GM23338 (cell line): ENCODE data around the gene PPIF. TPM values are rescaled to one million over a fixed set of nuclear protein-coding genes. Genes with fewer than 3 reads are reported as not detected.

Source experiments
- ATAC-seq: fragments of 200-7000 bp; cut with Tn5 transposase; 3 replicates; pipeline ENCODE4 v1.9.1; 2020
- DNase-seq: peaks from one replicate; pipeline ENCODE4 v3.0.0-alpha.2; 2015; ENCODE audit warnings: low spot score
- H2AFZ ChIP-seq: fragments of 200-600 bp; sonication (generic); 2 replicates; pipeline ENCODE4 v1.8.0; 2016; ENCODE audit warnings: antibody characterized with exemption, mild to moderate bottlenecking, moderate library complexity
- H3F3A ChIP-seq: fragments of 200-600 bp; sonication (generic); replicated peaks from 2 replicates; pipeline ENCODE4 v1.8.0; 2017; ENCODE audit warnings: antibody characterized with exemption, mixed run types, low read depth
- H3K27ac ChIP-seq: fragments of 200-600 bp; sonication (generic); 2 replicates; pipeline ENCODE4 v1.6.1; 2016; ENCODE audit warnings: low read depth
- H3K27me3 ChIP-seq: fragments of 200-600 bp; sonication (generic); 2 replicates; pipeline ENCODE4 v1.8.0; 2016; ENCODE audit warnings: mild to moderate bottlenecking, mixed run types, moderate library complexity; ENCODE audit not compliant: insufficient read depth
- H3K36me3 ChIP-seq: fragments of 200-600 bp; sonication (generic); 2 replicates; pipeline ENCODE4 v1.8.0; 2016; ENCODE audit warnings: mild to moderate bottlenecking; ENCODE audit not compliant: insufficient read depth
- H3K4me1 ChIP-seq: fragments of 200-600 bp; sonication (generic); 2 replicates; pipeline ENCODE4 v1.8.0; 2016; ENCODE audit warnings: mild to moderate bottlenecking, moderate library complexity; ENCODE audit not compliant: insufficient read depth
- H3K4me2 ChIP-seq: fragments of 200-600 bp; sonication (generic); 2 replicates; pipeline ENCODE4 v1.7.1; 2017; ENCODE audit warnings: mixed run types
- H3K4me3 ChIP-seq: fragments of 200-600 bp; sonication (generic); 2 replicates; pipeline ENCODE4 v1.6.1; 2016; ENCODE audit warnings: mixed run types
- H3K79me2 ChIP-seq: fragments of 200-600 bp; sonication (generic); replicated peaks from 2 replicates; pipeline ENCODE4 v1.8.0; 2017; ENCODE audit warnings: mild to moderate bottlenecking; ENCODE audit not compliant: insufficient read depth
- H3K9me2 ChIP-seq: fragments of 200-600 bp; sonication (generic); 2 replicates; pipeline ENCODE4 v1.8.0; 2017; ENCODE audit not compliant: insufficient read depth
- H4K20me1 ChIP-seq: fragments of 200-600 bp; sonication (generic); replicated peaks from 2 replicates; pipeline ENCODE4 v1.8.0; 2017; ENCODE audit warnings: mild to moderate bottlenecking; ENCODE audit not compliant: insufficient read depth
- H3K27ac Mint-ChIP-seq: 2 replicates; pipeline ENCODE4 v1.8.0; 2020; ENCODE audit warnings: inconsistent platforms, mild to moderate bottlenecking, moderate library complexity, mixed read lengths
- H3K27me3 Mint-ChIP-seq: 3 replicates; pipeline ENCODE4 v1.8.0; 2022; ENCODE audit warnings: low read depth, mild to moderate bottlenecking, moderate library complexity, mixed read lengths, inconsistent platforms; ENCODE audit not compliant: insufficient read depth, poor library complexity
- H3K36me3 Mint-ChIP-seq: 3 replicates; pipeline ENCODE4 v1.8.0; 2021; ENCODE audit warnings: low read depth, mild to moderate bottlenecking, inconsistent platforms, moderate library complexity, mixed read lengths
- H3K4me1 Mint-ChIP-seq: 3 replicates; pipeline ENCODE4 v1.8.0; 2020; ENCODE audit warnings: mild to moderate bottlenecking, inconsistent platforms, mixed read lengths
- H3K4me3 Mint-ChIP-seq: 3 replicates; pipeline ENCODE4 v1.8.0; 2021; ENCODE audit warnings: moderate library complexity, mild to moderate bottlenecking, inconsistent platforms, mixed read lengths
- H3K9me3 Mint-ChIP-seq: 3 replicates; pipeline ENCODE4 v1.8.0; 2020; ENCODE audit warnings: moderate library complexity, mild to moderate bottlenecking, inconsistent platforms, mixed read lengths
- EZH2 ChIP-seq: fragments of 200-600 bp; sonication (generic); IDR thresholded peaks from one replicate; pipeline ENCODE4 v1.8.0; 2017; ENCODE audit warnings: antibody characterized with exemption, mild to moderate bottlenecking, low read depth; ENCODE audit not compliant: unreplicated experiment
- EZH2phosphoT487 ChIP-seq: fragments of 200-600 bp; sonication (generic); IDR thresholded peaks from one replicate; pipeline ENCODE4 v1.8.1; 2018; ENCODE audit warnings: antibody characterized with exemption; ENCODE audit not compliant: unreplicated experiment
- JUNB ChIP-seq: IDR thresholded peaks from one replicate; pipeline ENCODE4 v1.6.1; 2016; ENCODE audit warnings: antibody characterized with exemption; ENCODE audit not compliant: unreplicated experiment
- NANOG ChIP-seq: IDR thresholded peaks from 2 replicates; pipeline ENCODE4 v1.6.1; 2016; ENCODE audit warnings: antibody characterized with exemption, borderline replicate concordance
- POLR2AphosphoS5 ChIP-seq: IDR thresholded peaks from 2 replicates; pipeline ENCODE4 v1.6.1; 2016; ENCODE audit warnings: antibody characterized with exemption, low read depth
- STAT1 ChIP-seq: IDR thresholded peaks from one replicate; pipeline ENCODE4 v1.6.1; 2016; ENCODE audit warnings: antibody characterized with exemption; ENCODE audit not compliant: unreplicated experiment
- ZNF114 ChIP-seq: fragments of 250-450 bp; sonication (Bioruptor Pico); IDR thresholded peaks from 2 replicates; pipeline ENCODE4 v1.5.0; 2020; ENCODE audit warnings: mild to moderate bottlenecking, moderate library complexity
- ZNF331 ChIP-seq: fragments of 250-450 bp; sonication (Bioruptor Pico); IDR thresholded peaks from 2 replicates; pipeline ENCODE4 v1.5.0; 2020; ENCODE audit warnings: low read depth, mild to moderate bottlenecking, moderate library complexity
- polyA plus RNA-seq: library from polyadenylated mRNA; unstranded; fragments of >200 nt; fragmentation: Nextera tagmentation; extraction: Ambion mirVana; gene quantifications from 2 replicates; pipeline ENCODE4 v1.2.1, GENCODE V29; 2016
- total RNA-seq: library from RNA; depleted of rRNA; stranded (reverse); fragments of >200 nt; shearing (Covaris generic); gene quantifications from 2 replicates; pipeline ENCODE4 v1.2.3, GENCODE V29; 2014
- TF ChIP-seq, protein P1 (sequence below): IDR thresholded peaks from 2 replicates; pipeline ENCODE4 v1.6.1; 2016; ENCODE audit warnings: antibody characterized with exemption
- TF ChIP-seq, protein P2 (sequence below): IDR thresholded peaks from one replicate; pipeline ENCODE4 v1.6.1; 2018; ENCODE audit warnings: antibody characterized with exemption; ENCODE audit not compliant: unreplicated experiment
- TF ChIP-seq, protein P3 (sequence below), 2 experiments: fragments of 200-600 bp in 1 of 2; sonication (generic) in 1 of 2; conservative IDR thresholded peaks; 2 replicates each; pipeline versions ENCODE4 v1.5.1 to v1.6.1; 2016 to 2017; ENCODE audit warnings: antibody characterized with exemption in 2 of 2, low read depth in 2 of 2, mild to moderate bottlenecking in 2 of 2, moderate library complexity in 1 of 2

Gene PPIF
- total and polyA plus RNA-seq, 2 experiments from 2014 or later: 32.1 to 43.6 TPM

DNA sequence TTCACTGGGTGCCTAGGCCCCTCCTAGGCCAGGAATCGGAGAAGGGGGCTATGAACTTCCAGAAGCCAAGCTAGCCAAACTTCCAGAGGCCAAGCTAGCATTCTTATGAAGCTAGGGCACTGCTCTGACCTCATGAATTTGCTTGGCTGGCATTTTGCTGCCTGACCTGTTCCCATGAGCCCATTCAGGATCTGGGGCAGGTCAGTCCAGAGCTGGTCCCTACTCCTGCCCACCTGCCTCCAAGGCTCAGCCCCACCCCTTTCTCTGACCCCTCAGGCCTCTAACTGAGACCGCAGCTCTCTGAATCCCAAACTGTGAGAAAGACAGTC lies 1.3 kb upstream of the PPIF start:
- TF ChIP-seq, protein P1, sequence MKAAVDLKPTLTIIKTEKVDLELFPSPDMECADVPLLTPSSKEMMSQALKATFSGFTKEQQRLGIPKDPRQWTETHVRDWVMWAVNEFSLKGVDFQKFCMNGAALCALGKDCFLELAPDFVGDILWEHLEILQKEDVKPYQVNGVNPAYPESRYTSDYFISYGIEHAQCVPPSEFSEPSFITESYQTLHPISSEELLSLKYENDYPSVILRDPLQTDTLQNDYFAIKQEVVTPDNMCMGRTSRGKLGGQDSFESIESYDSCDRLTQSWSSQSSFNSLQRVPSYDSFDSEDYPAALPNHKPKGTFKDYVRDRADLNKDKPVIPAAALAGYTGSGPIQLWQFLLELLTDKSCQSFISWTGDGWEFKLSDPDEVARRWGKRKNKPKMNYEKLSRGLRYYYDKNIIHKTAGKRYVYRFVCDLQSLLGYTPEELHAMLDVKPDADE: no peak
- TF ChIP-seq ZNF114 (CRISPR knock-in tag): no peak
- no peak for TF ChIP-seq EZH2phosphoT487
- TF ChIP-seq JUNB: no peak
- H3K27me3 Mint-ChIP-seq: peaks cover 3% of the 10 kb centered on the region
- no peak for DNase-seq

DNA sequence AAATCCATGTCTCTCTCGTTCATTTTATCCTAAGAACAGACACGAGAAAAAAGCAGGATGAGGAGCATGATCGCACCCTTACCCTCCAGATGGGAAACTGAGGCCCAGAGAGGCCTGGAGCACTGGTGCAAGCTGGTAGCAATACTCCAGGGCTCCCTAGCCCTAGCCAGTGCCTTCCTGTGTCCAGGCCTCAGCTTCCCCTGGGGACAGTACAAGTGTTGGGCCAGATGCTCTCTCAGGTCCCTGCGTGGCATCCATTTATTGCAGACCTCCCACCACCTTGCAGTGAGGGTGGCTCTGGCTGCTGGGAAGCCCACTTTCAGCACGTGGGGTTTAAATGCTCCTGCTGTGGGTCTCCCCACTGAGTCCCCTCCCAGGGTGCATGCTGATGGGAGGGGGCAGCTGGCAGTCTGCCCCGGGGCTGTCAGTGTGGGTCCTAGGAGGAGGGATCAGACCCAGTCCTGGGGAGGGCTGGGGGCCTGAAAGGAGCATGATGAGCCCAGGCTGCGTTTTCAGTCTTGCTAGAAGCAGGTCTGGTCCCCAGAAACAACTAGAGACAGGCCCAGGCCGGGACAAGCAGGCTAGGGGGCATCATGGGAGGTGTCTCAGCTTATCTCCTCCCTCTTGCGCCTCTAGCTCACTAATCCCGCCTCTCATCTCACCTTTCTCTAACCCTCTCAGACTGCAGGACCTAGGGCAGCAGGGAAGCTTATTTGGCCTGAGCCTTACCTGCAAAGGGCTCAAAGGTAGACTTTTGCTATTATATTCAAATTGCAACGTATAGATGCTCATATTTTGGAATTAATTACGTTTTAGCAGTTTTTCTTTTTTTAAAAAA lies 662 bp upstream of the PPIF start:
- DNase-seq (peak; percentile 71), ATAC-seq (peak; percentile 75)
- Histone ChIP-seq H3K4me2 (peak overlapping the region; percentile 66), H2AFZ (peak overlapping the region; percentile 94), H3K4me3 (peak overlapping the region; percentile 75), H3K79me2 (peaks cover 11% of the 10 kb centered on the region), H3K9me2 (no peaks in the 10 kb centered on the region), H3K27ac (peak overlapping the region; percentile 42; the same call in 1 of the 2 replicates), H3F3A (peaks cover 7% of the 10 kb centered on the region), H3K36me3 (no peaks in the 10 kb centered on the region), H4K20me1 (peaks cover 8% of the 10 kb centered on the region; the same call in 1 of the 2 replicates), H3K27me3 (no peaks in the 10 kb centered on the region), H3K4me1 (peaks cover 7% of the 10 kb centered on the region)
- Mint-ChIP-seq H3K36me3 (peaks cover 27% of the 10 kb centered on the region), H3K4me3 (peak overlapping the region; percentile 81), H3K4me1 (peaks cover 11% of the 10 kb centered on the region; the same call in 2 of the 3 replicates), H3K27me3 (peaks cover 3% of the 10 kb centered on the region), H3K9me3 (no peaks in the 10 kb centered on the region), H3K27ac (no peak overlapping the region)
- TF ChIP-seq, protein P2, sequence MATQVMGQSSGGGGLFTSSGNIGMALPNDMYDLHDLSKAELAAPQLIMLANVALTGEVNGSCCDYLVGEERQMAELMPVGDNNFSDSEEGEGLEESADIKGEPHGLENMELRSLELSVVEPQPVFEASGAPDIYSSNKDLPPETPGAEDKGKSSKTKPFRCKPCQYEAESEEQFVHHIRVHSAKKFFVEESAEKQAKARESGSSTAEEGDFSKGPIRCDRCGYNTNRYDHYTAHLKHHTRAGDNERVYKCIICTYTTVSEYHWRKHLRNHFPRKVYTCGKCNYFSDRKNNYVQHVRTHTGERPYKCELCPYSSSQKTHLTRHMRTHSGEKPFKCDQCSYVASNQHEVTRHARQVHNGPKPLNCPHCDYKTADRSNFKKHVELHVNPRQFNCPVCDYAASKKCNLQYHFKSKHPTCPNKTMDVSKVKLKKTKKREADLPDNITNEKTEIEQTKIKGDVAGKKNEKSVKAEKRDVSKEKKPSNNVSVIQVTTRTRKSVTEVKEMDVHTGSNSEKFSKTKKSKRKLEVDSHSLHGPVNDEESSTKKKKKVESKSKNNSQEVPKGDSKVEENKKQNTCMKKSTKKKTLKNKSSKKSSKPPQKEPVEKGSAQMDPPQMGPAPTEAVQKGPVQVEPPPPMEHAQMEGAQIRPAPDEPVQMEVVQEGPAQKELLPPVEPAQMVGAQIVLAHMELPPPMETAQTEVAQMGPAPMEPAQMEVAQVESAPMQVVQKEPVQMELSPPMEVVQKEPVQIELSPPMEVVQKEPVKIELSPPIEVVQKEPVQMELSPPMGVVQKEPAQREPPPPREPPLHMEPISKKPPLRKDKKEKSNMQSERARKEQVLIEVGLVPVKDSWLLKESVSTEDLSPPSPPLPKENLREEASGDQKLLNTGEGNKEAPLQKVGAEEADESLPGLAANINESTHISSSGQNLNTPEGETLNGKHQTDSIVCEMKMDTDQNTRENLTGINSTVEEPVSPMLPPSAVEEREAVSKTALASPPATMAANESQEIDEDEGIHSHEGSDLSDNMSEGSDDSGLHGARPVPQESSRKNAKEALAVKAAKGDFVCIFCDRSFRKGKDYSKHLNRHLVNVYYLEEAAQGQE: no peak
- TF ChIP-seq ZNF331 (CRISPR knock-in tag) (no peak), EZH2 (no peak), NANOG (no peak), POLR2AphosphoS5 (no peak), EZH2phosphoT487 (no peak), STAT1 (no peak), JUNB (no peak), ZNF114 (CRISPR knock-in tag) (no peak)
- TF ChIP-seq, protein P3, sequence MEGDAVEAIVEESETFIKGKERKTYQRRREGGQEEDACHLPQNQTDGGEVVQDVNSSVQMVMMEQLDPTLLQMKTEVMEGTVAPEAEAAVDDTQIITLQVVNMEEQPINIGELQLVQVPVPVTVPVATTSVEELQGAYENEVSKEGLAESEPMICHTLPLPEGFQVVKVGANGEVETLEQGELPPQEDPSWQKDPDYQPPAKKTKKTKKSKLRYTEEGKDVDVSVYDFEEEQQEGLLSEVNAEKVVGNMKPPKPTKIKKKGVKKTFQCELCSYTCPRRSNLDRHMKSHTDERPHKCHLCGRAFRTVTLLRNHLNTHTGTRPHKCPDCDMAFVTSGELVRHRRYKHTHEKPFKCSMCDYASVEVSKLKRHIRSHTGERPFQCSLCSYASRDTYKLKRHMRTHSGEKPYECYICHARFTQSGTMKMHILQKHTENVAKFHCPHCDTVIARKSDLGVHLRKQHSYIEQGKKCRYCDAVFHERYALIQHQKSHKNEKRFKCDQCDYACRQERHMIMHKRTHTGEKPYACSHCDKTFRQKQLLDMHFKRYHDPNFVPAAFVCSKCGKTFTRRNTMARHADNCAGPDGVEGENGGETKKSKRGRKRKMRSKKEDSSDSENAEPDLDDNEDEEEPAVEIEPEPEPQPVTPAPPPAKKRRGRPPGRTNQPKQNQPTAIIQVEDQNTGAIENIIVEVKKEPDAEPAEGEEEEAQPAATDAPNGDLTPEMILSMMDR (conservative IDR thresholded peaks at IDR 0.05; ENCODE audit: low read depth in 2 of 2): no peak
- TF ChIP-seq, protein P1: no peak

More for the DNA sequence above, 1.3 kb upstream of the PPIF start:
- no peak overlapping the region for H3K27ac ChIP-seq
- Mint-ChIP-seq H3K4me3 (no peak overlapping the region), H3K9me3 (no peaks in the 10 kb centered on the region), H3K36me3 (peaks cover 22% of the 10 kb centered on the region), H3K4me1 (peaks cover 11% of the 10 kb centered on the region; the same call in 2 of the 3 replicates), H3K27ac (no peak overlapping the region)
- ATAC-seq: no peak
- H3K4me3 ChIP-seq: no peak overlapping the region
- no peak overlapping the region for H2AFZ ChIP-seq
- no peak overlapping the region for H3K4me2 ChIP-seq
- no peaks in the 10 kb centered on the region for H3K9me2 ChIP-seq
- H3K27me3 ChIP-seq: no peaks in the 10 kb centered on the region
- H3K36me3 ChIP-seq: no peaks in the 10 kb centered on the region
- peaks cover 8% of the 10 kb centered on the region; the same call in 1 of the 2 replicates for H4K20me1 ChIP-seq
- H3F3A ChIP-seq: peaks cover 7% of the 10 kb centered on the region
- peaks cover 11% of the 10 kb centered on the region for H3K79me2 ChIP-seq
- peaks cover 7% of the 10 kb centered on the region for H3K4me1 ChIP-seq
